Calu3 (cell line): ENCODE results near the gene ZDHHC21. TPM values are rescaled to one million over a fixed set of nuclear protein-coding genes. Genes with fewer than 3 reads are reported as not detected.

Experiments used
- BruUV-seq: library from RNA; stranded (reverse); fragments of 400-500 nt; replicated peaks from 2 replicates; lab custom pipeline; 2021; lab: Mats Ljungman, UMichigan
- CTCF ChIA-PET: fragments of 300-600 bp; sonication (Branson Sonifier 250); formaldehyde crosslinking; loops from one replicate; lab custom pipeline; 2022; ENCODE audit warnings: antibody characterized with exemption; lab: Charles Lee
- DNase-seq: peaks from one replicate; pipeline ENCODE4 v3.0.0; 2022
- H3K27ac Mint-ChIP-seq: one replicate; pipeline ENCODE4 v1.8.0; 2022; ENCODE audit warnings: mixed read lengths; ENCODE audit not compliant: unreplicated experiment
- H3K27me3 Mint-ChIP-seq: one replicate; pipeline ENCODE4 v1.8.0; 2022; ENCODE audit warnings: mixed read lengths; ENCODE audit not compliant: unreplicated experiment
- H3K36me3 Mint-ChIP-seq: one replicate; pipeline ENCODE4 v1.8.0; 2022; ENCODE audit warnings: mild to moderate bottlenecking, moderate library complexity, mixed read lengths; ENCODE audit not compliant: insufficient read depth, unreplicated experiment
- H3K4me1 Mint-ChIP-seq: one replicate; pipeline ENCODE4 v1.8.0; 2022; ENCODE audit warnings: mild to moderate bottlenecking, low read depth, mixed read lengths; ENCODE audit not compliant: unreplicated experiment
- H3K4me3 Mint-ChIP-seq: one replicate; pipeline ENCODE4 v1.8.0; 2022; ENCODE audit warnings: mild to moderate bottlenecking, low read depth, moderate library complexity, mixed read lengths; ENCODE audit not compliant: unreplicated experiment
- H3K9me3 Mint-ChIP-seq: one replicate; pipeline ENCODE4 v1.8.0; 2022; ENCODE audit warnings: low read depth, mixed read lengths; ENCODE audit not compliant: unreplicated experiment
- intact Hi-C: fragments of 100-400 bp; cut with micrococcal nuclease; formaldehyde crosslinking; loops from one replicate; pipeline ENCODE4 v1.10.0; 2022; ENCODE audit not compliant: unreplicated experiment
- total RNA-seq: library from RNA; stranded (reverse); gene quantifications from 2 replicates; pipeline ENCODE4 v1.2.3, GENCODE V29; 2022
- TF ChIP-seq, protein P1 (sequence below): fragments of 200-600 bp; IDR thresholded peaks from one replicate; pipeline ENCODE4 v1.8.0; 2022; ENCODE audit warnings: antibody characterized with exemption; ENCODE audit not compliant: unreplicated experiment

Gene ZDHHC21
- total RNA-seq, 1 experiment from 2014 or later: 10.6 TPM

DNA sequence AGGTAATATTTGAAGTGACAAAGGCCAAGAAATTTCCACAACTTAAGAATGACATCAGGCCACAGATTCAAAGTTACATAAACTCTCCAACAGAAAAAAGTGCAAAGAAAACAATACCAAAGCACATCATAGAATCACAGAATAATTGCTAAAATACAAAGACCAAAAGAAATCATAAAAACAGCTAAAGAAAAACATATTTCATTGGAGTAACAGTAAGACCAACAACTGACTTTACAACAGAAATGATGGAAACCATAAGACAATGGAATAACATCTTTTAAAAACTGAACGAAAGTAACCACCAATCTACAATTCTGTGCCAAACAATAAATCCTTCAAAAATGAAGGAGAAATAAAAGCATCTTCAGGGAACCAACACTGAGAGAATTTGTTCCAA, 38.3 kb downstream of the ZDHHC21 start:
- Mint-ChIP-seq H3K4me1 (no peaks in the 10 kb centered on the region), H3K27ac (no peak overlapping the region), H3K9me3 (peaks cover 5% of the 10 kb centered on the region), H3K27me3 (no peaks in the 10 kb centered on the region), H3K36me3 (no peaks in the 10 kb centered on the region), H3K4me3 (no peak overlapping the region)
- TF ChIP-seq, protein P1, sequence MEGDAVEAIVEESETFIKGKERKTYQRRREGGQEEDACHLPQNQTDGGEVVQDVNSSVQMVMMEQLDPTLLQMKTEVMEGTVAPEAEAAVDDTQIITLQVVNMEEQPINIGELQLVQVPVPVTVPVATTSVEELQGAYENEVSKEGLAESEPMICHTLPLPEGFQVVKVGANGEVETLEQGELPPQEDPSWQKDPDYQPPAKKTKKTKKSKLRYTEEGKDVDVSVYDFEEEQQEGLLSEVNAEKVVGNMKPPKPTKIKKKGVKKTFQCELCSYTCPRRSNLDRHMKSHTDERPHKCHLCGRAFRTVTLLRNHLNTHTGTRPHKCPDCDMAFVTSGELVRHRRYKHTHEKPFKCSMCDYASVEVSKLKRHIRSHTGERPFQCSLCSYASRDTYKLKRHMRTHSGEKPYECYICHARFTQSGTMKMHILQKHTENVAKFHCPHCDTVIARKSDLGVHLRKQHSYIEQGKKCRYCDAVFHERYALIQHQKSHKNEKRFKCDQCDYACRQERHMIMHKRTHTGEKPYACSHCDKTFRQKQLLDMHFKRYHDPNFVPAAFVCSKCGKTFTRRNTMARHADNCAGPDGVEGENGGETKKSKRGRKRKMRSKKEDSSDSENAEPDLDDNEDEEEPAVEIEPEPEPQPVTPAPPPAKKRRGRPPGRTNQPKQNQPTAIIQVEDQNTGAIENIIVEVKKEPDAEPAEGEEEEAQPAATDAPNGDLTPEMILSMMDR: no peak
- BruUV-seq: no TSS peak
- CTCF ChIA-PET: no interaction called here
- DNase-seq: no peak
- intact Hi-C loops: loop anchor here (5.0 kb wide), 1 partner anchor 38 kb away; no protein-coding TSS in a partner anchor

DNA sequence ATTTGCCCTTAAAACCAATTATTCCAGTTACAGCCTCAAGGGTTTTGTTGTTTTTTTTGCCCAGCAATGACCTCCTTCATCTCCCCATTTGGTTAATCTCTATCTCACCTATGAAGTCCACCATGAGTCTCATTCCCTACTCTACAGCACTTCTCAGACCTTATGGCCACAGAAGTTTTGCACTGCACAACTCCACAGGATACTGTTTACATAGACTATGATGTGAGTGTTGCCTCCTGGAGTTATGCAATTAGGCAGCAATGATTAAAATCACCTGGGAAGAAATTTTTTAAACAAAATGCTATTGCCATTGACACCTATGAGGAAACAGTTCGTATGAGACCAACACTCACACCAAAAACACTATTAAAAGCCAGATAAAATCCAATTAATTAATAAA, 39.7 kb downstream of the ZDHHC21 start:
- Mint-ChIP-seq H3K4me1 (no peaks in the 10 kb centered on the region), H3K27me3 (no peaks in the 10 kb centered on the region), H3K9me3 (peaks cover 5% of the 10 kb centered on the region), H3K27ac (no peak overlapping the region), H3K36me3 (no peaks in the 10 kb centered on the region), H3K4me3 (no peak overlapping the region)
- intact Hi-C loops: loop anchor here (2.0 to 5.0 kb wide), 2 partner anchors 36 to 189 kb away; no protein-coding TSS in a partner anchor
- no peak for DNase-seq
- no TSS peak for BruUV-seq
- TF ChIP-seq, protein P1: no peak
- CTCF ChIA-PET: no interaction called here

DNA sequence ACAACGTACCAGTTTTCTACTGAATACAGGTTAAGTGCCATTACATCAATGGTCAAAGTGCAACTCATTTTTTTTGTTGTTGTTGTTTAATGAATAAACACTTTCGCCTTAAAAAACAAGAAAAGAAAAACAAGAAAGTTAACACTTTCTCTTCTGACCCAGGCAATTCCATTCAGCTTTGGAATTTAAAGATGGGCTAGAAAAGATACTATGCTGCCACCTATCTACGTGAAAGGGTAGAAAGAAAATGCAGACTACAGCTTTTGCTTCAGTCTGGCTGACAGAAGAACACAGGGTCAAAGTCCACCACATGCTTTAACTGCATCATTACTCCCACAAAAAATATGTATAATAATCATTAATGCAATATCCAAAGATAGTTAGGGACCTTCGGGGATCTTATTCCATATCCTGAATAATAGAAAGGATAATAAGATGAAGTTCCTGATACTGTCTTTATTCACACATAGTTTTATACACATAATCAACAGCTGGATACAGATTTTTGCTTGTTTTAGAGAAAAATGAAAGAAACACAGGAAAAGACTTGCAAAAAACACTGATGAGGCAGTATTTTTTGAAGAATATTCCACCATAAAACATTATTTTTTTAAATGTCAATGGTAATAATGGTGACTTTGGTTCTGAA, 40.4 kb downstream of the ZDHHC21 start:
- Mint-ChIP-seq H3K9me3 (peaks cover 5% of the 10 kb centered on the region), H3K4me3 (no peak overlapping the region)

DNA sequence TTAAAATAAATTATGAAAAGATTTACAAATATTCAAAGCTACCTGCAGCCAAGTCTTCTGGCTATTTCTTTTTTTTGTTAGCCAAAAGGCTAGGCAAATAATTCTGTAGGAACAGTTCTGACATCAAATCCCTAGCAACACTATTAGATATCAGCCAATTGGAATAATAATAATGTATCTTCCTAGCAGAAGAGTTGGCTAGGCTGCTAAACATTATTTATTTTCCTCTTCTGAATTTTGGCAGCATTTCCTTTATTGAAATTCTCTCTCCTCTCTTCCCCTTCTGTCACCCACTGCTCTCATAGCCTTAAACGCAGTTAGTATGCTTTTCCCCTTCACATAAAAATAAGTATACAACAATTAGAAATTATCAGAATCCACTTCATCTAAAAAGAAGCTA, 42.6 kb downstream of the ZDHHC21 start:
- Mint-ChIP-seq H3K36me3 (no peaks in the 10 kb centered on the region), H3K27ac (no peak overlapping the region), H3K4me1 (no peaks in the 10 kb centered on the region), H3K27me3 (no peaks in the 10 kb centered on the region), H3K9me3 (peaks cover 5% of the 10 kb centered on the region), H3K4me3 (no peak overlapping the region)
- intact Hi-C loops: loop anchor here (5.0 kb wide), 1 partner anchor 33 kb away; no protein-coding TSS in a partner anchor
- no peak for DNase-seq
- CTCF ChIA-PET: no interaction called here
- no TSS peak for BruUV-seq
- TF ChIP-seq, protein P1: no peak

More for the DNA sequence above, 40.4 kb downstream of the ZDHHC21 start:
- TF ChIP-seq, protein P1: peak; percentile 20
- H3K36me3 Mint-ChIP-seq: no peaks in the 10 kb centered on the region
- CTCF ChIA-PET: interaction anchor here (1.0 to 1.3 kb wide), 3 partner anchors 9 to 188 kb away, joined by 3 to 5 read pairs (median 4); no protein-coding TSS in a partner anchor
- intact Hi-C loops: loop anchor here (2.0 to 5.0 kb wide), 2 partner anchors 36 to 188 kb away; no protein-coding TSS in a partner anchor
- no TSS peak for BruUV-seq
- H3K4me1 Mint-ChIP-seq: no peaks in the 10 kb centered on the region
- H3K27ac Mint-ChIP-seq: no peak overlapping the region
- no peak for DNase-seq
- H3K27me3 Mint-ChIP-seq: no peaks in the 10 kb centered on the region
